HG02938 (cell line): Measurements from ENCODE around the gene CEP192.
"Not testable (repeated sequence)": the region's sequence is repeated elsewhere in the genome, so short reads cannot be mapped to it uniquely, and the experiment has no call there.

Experiments
- ATAC-seq: cut with Tn5 transposase; IDR thresholded peaks from one replicate; pipeline ENCODE4 v1.9.1; 2021; ENCODE audit warnings: mild to moderate bottlenecking, moderate library complexity; ENCODE audit not compliant: unreplicated experiment

CEP192 gene, protein sequence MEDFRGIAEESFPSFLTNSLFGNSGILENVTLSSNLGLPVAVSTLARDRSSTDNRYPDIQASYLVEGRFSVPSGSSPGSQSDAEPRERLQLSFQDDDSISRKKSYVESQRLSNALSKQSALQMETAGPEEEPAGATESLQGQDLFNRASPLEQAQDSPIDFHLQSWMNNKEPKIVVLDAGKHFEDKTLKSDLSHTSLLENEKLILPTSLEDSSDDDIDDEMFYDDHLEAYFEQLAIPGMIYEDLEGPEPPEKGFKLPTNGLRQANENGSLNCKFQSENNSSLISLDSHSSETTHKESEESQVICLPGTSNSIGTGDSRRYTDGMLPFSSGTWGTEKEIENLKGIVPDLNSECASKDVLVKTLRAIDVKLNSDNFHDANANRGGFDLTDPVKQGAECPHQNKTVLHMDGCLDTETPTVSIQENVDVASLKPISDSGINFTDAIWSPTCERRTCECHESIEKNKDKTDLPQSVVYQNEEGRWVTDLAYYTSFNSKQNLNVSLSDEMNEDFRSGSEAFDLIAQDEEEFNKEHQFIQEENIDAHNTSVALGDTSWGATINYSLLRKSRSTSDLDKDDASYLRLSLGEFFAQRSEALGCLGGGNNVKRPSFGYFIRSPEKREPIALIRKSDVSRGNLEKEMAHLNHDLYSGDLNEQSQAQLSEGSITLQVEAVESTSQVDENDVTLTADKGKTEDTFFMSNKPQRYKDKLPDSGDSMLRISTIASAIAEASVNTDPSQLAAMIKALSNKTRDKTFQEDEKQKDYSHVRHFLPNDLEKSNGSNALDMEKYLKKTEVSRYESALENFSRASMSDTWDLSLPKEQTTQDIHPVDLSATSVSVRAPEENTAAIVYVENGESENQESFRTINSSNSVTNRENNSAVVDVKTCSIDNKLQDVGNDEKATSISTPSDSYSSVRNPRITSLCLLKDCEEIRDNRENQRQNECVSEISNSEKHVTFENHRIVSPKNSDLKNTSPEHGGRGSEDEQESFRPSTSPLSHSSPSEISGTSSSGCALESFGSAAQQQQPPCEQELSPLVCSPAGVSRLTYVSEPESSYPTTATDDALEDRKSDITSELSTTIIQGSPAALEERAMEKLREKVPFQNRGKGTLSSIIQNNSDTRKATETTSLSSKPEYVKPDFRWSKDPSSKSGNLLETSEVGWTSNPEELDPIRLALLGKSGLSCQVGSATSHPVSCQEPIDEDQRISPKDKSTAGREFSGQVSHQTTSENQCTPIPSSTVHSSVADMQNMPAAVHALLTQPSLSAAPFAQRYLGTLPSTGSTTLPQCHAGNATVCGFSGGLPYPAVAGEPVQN (N-terminal part only)

DNA sequence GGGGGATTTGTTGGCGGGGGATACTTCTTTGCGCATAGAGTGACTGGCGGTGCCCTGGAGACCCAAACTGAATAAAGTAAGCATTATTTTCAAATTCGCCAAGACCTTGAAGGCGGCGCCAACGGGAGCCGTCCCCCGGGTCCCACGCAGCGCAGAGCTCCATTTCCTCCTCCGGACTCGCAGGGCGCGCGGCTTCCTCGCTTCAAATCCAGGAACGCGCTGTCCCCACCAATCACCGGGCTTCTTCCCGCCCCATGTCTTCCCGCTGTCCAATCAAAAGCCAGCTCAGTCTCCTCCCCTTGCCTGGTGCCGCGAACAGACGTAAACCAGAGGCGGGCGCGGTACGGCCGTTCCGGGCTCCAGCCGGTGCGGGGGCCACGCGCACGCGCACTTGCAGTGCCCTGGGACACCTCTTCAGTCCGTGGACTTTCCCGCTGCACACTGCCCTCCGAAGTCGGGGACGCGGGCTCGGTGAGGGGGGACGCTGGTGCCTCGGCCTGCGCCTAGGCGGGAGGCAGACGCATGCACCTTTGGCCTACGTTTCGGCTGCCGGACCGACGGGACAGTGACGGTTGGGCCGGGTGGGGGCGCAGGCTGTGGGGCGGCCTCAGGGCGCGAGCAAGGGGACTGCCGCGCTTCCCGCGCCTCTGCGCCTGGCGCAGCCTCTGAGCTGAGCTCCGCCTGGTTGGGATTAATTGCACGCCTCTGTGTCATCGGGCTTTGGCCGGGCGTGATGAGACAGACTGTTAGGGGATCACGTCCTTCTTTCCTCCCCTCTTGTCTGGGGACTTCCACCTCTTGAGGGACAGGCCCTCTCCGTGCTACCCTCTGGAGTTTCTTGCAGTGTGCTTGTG, at the start of gene CEP192:
CEP192 (plus strand) TSS at position 396 of the 854 bp plus-strand sequence. CDS start 8,063 bp downstream, outside the sequence.
- ATAC-seq, result peak; percentile 89

DNA sequence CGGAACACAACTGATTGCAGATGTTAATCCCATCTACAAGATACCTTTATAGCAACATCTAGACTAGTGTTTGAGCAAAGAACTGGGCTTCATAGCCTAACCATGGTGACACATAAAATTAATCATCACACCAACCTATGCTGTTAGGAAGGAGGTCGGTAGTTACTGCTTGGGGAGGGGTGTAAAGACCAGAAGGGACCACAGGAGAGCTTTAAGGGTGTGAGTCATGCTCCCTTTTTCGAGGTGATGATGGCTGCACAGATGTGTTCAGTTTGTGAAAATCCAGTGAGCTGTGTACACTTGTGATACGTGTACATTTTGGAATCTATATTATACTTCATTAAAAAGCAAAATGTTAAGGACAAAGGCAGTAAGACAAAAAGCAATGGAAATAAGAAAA, 47.9 kb upstream of the CEP192 start:
- no peak for ATAC-seq

DNA sequence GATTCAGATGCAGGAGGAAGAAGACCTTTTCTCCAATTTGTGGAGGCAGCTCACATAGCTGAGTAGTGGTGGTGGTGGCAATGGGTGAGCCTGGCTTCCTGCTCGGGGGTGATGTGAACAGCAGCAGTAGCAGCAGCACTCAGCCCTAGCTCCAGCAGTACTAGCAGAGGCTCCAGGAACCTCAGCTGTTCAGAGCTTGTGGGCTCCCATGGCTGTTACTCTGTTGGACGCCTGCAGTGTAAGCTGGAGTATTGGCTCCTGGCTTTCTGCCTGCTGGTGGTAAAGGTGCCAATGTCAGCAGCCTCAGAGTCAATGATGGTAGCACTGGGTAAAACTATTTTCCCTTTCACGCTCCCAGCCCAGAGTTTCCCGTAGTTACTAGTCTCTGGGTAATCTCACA, 46.5 kb upstream of the CEP192 start:
- no peak for ATAC-seq

DNA sequence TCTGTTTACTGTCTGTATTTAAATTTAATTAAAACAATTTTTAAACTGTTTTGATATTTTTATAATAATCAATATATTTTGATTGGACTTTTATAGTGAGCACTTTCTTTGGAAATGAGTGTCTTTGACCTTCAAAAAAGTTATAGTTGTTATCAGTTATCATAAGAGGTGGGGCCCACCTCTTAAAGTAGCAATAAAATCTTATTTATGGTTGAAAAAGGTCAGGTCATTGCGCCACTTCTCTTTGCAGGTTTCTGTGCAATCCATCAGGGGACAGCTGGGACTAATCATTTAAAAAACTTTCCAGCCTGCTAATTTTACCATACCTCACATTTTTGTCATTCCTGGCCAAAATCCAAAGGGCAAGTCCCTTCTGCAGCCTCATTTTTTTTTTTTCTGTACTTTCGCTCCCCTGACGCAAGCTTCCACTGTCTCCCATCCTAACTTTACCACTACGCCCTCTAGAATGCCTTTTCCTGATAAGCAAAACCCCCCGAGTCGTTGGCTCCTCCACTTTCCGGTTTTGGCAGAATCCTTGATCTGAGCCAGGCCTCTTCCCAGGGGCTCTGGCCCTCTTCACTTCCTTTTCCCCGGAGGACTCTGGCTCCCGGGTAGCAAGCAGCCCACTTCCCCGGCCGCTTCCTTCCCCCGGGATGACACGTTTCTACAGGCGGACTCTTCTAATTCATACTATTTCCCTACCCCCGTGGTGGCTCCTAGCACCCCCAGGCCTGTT, 44.4 kb upstream of the CEP192 start:
- no peak for ATAC-seq

DNA sequence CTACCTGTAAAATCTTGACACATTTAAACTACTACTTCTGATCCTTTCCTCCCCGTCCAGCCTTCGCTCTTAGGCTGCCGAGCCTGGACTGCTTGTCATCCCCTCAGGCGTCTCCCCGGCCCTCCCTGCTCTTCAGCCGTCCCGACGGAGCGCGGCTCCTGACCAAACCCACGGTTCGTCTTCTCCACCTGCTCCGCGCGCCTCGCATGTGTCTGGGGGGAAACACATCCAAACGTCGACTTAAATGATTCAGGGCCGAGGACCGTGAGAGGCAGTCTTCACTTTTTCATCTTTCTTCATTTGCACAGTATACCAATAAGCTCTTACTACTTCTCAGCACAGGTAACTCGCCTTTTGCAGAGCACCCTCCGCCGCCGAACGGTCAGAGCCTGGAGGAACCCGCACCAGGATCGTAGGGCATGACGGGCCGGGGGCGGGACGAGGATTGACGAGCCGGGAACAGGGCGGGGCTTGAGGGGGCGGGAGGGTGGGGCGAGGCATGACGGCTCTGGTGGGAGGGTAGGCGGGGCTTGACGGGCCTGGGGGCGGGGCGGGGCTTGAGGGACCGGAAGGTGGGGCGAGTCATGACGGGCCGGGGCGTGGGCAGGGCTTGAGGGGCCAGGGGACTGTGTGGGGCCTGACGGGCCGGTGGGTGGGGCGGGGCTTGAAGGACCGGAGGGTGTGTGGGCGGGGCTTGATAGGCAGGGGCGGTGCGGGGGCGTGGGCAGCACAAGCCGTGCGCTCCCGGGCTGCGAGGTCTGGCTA, 43.7 kb upstream of the CEP192 start, which contains the start of gene SEH1L:
SEH1L (plus strand) TSS at position 727 of the 765 bp plus-strand sequence. CDS start 111 bp downstream, outside the sequence.
- peak; percentile 66 for ATAC-seq

DNA sequence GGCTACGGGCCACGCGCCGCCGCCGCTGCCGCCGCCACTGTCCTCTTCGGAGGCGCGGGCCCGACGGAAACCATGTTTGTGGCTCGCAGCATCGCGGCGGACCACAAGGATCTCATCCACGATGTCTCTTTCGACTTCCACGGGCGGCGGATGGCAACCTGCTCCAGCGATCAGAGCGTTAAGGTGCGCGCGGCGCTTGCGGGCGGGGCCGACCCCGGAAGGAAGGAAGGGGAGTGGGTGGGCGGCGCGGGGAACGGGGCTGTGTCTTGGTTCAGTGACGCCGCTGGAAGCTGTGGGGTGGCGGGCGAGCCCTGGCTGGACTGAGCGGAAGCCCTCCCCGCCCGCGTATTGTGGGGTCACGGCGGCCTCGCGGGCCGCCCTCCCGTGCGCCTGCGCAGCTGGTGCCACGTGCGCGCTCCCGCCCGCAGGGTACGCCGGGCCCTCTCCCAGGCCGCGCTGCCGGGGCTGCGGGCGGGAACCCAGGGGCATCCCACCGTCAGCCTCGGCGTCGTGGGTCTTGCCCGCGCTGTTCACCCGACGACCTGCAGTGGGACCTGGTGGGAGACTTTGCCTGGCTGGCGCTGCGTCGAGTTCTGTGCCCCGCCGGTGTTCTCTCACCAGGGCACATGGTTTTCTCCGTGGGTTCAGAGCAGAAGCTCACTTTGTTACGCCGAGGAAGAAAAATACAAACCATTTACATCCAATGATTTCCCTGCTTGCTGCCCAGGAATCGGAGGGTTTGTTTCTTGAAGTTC, 42.9 kb upstream of the CEP192 start:
- ATAC-seq, result peak; percentile 71

DNA sequence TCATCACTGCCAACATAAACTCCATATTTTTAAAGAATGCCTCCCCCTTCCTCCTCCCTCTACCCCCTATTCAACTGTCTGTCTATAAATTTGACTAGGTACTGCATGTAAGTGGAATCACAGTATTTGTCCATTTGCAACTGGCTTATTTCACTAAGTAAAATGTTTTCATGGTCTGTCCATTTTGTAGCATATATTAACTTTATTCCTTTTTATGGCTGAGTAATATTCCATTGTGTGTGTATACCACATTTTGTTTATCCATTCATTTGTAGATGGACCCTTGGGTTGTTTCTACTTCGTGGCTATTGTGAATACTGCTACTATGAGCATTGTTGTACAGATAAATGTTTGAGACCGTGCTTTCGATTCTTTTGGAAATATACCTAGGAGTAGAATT, 32.7 kb upstream of the CEP192 start:
- ATAC-seq, result no peak

DNA sequence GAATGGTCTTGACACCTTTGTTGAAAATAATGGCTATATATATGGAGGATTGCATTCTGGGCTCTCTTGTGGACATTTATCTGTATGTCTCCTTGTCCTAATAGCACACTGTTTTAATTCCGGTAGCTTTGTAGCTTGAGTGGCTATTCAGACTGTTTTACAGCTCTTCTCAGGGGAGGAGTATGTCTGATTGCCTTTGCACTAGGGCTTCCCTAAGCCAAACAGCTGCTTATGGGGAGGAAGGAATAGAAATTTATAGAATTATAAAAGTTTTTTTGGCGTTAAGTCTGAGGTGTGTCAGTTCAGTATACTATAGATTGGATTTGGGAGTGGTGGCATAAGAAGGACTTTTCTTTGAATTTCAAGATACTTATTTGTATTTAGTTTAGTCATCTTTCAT, 30.8 kb upstream of the CEP192 start:
- no peak for ATAC-seq

DNA sequence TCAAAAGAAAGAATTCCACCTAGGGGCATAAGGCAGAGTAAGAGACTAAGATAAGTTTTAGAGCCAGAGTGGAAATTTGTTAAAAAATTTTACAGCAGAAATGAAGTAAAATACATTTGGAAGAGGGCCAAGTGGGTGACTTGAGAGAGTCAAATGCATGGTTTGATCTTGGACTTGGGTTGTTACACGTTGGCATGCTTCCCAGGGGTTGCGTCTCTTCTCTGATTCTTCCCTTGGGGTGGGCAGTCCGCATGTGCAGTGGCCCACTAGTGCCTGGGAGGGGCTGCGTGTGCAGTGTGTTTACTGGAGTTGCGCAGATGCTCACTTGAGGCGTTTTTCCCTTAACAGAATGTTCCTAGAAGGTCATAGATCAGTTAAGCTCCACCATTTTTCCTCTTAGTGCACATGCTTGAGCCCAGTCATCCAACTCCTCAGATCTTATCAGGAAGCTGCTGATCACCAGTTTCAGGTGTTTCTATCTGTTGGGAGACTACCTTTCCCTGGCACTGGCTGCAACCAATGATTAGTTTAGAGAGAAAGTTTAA, 30.2 kb upstream of the CEP192 start:
- no peak for ATAC-seq

DNA sequence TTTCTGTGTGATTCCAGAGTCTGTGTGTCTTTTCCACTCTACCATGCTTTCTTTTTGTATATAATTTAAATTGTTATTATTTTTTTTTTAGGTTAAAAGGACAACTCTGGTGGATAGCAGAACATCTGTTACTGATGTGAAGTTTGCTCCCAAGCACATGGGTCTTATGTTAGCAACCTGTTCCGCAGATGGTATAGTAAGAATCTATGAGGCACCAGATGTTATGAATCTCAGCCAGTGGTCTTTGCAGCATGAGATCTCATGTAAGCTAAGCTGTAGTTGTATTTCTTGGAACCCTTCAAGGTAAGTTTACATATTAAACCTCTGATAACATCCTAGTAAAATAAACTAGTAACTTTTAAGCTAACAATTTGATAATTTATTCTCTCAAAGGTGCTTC, 28.1 kb upstream of the CEP192 start:
- ATAC-seq, result no peak

DNA sequence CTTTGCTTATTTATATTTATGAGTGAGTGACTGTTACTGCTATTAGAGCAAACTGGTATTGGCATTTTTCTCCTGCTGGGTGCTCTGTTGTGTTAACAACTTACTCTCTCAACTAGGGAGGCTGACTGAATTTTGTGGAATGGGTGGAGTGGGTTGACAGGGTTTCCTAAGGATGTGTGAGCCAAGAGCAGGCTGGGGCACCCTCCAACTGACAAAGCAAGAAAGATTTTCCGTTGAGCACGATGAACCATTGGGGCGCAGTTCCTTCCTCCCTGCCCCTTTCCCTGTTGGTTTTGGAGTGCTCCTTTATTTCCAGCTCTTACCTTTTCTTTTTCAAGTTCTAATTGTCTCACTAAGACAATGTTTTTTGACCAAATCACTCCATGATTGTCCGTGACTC, 23.0 kb upstream of the CEP192 start:
- ATAC-seq, result no peak

DNA sequence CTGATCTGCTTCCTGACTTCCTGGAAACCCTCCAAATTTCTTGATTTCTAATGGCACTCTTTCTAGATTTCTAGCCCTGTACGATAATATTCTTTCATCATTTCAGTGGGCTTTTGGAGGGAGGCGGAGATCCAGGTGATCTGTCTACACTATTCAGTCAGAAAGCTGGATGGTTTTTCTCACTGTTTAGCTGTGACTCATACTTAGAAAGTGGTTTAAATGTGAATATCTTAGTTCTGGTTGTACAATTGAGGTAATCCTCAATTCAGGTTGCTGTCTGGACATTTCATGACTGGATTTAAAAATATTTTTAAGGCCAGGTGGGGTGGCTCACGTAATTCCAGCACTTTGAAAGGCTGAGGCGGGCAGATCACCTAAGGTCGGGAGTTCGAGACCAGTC, 22.5 kb upstream of the CEP192 start:
- ATAC-seq, result no peak

DNA sequence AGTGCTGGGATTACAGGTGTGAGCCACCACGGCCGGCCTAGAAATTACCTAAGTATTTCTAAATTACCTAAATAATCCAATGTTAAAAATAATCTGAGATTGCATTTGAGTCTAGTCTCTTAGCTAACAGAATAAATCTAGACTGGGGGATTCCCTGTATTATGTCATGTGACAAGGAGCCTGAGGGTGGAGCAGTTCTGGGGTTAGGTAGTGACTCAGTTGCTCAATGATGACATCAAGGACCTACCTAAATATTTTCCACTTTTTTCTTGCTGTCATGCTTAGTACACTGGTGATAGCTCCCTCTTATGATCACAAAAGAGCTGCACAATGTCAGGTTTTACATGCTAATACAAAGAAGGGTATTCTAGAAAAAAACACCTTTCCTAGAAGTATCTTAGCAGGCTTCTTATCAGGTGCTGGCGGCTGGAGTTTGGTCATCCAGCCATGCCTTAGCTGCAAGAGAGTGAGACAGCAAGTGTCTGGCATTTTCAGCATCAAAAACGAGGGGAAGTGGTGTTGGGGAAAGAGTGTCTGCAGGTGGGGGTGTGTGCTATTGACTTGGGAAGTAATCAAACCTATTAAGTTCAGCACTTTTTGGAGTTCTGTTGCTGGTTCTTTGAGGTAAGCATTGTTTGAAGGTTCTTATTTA, 17.5 kb upstream of the CEP192 start:
- ATAC-seq, result no peak

DNA sequence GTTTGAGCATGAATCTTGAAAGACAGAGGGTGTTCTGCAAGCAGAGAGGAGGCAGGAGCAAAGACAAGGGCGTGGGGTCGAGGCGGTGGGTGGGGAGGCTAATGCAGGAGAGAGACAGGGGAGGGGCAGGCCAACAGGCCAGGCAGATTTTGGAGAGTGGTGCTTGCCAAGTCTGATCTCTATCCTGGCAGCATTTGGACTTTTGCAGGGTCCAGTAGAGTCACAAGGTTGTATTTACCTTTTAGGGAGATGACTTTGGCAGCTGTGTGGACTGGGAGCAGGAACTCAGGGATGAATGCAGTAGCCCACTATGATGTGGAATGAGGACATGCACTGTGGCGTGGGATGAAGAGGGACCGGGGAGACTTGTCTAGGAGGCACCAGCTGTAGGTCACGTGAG, 15.7 kb upstream of the CEP192 start:
- no peak for ATAC-seq

DNA sequence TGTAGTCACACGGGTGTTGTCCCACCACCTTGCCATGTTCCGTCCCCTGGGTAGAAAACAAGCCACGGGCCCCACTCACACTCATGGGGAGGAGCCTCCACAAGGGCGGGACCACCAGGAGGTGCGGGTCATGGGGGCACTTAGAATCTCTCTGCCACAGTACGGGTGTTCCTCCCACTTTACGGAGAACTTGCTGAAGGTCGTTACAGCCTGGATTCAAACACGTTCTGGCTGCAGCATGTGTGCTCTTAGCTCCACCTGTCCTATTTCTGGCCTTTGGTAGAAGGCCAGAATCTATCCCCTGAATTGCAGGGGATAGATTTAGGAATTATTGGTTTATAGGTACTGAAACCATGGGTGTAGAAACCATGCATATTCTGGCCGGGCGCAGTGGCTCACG, 14.9 kb upstream of the CEP192 start:
- ATAC-seq, result no peak

DNA sequence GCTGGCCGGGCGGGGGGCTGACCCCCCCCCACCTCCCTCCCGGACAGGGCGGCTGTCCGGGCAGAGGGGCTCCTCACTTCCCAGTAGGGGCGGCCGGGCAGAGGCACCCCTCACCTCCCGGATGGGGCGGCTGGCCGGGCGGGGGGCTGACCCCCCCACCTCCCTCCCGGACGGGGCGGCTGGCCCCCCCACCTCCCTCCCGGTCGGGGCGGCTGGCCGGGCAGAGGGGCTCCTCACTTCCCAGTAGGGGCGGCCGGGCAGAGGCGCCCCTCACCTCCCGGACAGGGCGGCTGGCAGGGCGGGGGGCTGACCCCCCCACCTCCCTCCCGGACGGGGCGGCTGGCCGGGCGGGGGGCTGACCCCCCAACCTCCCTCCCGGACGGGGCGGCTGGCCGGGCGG, 11.1 kb upstream of the CEP192 start:
- ATAC-seq, result not testable (repeated sequence)
